Right lobe of liver (tissue), 4 donors: ENCODE results near the gene OR5M10.

ENCODE experiments used
- POLR2A ChIP-seq: fragments of 450-650 bp; IDR thresholded peaks from one replicate; pipeline ENCODE4 v1.6.1; 2017; ENCODE audit warnings: antibody characterized with exemption, mild to moderate bottlenecking
- TF ChIP-seq, protein P1 (sequence below), 4 donors: fragments of 200-600 bp in 3 of 4; fragments of 450-650 bp in 1 of 4; IDR thresholded peaks; one replicate each; pipeline versions ENCODE4 v1.5.1 to v1.8.0; 2016 to 2022; ENCODE audit warnings: antibody characterized with exemption in 4 of 4, mild to moderate bottlenecking in 2 of 4
- donor health status: DM: no; HTN: no; CAD: no.
- donor health status: DM: no; HTN: no; CAD: no.
- donor health status: DM: no; HTN: yes; CAD: no.

DNA sequence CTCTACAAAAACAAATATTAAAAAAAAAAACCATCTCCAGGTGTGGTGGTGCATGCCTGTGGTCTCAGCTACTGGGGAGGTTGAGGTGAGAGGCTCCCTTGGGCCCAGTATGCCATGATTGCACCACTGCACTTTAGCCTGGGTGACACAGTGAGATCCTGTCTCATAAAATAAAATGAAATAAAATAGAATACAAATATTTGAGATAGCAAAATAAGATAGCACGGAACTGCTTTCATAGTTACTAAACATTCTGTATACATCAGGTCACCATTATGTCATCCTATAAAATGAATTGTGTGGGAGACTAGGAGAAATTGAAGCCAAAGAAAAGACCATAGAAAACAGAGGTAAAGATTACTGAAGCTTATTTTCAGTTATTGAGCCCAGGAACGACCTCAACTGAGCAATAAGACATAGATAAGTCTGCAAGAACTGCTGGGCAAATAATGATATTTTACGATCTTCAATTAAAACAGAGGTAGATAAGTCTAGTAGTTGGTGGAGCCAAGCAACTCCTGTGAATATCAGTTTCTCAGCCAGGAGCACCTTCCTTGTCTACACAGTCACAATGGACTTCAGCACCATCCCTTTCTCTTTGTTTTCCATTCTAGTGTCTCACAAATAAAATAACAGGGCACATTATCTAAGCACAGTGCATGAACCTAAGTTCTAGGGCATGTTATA is 44.3 kb downstream of the OR5M10 start:
- TF ChIP-seq, protein P1, sequence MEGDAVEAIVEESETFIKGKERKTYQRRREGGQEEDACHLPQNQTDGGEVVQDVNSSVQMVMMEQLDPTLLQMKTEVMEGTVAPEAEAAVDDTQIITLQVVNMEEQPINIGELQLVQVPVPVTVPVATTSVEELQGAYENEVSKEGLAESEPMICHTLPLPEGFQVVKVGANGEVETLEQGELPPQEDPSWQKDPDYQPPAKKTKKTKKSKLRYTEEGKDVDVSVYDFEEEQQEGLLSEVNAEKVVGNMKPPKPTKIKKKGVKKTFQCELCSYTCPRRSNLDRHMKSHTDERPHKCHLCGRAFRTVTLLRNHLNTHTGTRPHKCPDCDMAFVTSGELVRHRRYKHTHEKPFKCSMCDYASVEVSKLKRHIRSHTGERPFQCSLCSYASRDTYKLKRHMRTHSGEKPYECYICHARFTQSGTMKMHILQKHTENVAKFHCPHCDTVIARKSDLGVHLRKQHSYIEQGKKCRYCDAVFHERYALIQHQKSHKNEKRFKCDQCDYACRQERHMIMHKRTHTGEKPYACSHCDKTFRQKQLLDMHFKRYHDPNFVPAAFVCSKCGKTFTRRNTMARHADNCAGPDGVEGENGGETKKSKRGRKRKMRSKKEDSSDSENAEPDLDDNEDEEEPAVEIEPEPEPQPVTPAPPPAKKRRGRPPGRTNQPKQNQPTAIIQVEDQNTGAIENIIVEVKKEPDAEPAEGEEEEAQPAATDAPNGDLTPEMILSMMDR (IDR thresholded peaks at IDR 0.05), result no peak
- no peak for TF ChIP-seq POLR2A
